ENCODE data around the gene ZNF660. TPM values are rescaled to one million over a fixed set of nuclear protein-coding genes. Genes with fewer than 3 reads are reported as not detected.

ZNF660 gene
- total RNA-seq, 2 experiments from 2014 or later = not detected

DNA sequence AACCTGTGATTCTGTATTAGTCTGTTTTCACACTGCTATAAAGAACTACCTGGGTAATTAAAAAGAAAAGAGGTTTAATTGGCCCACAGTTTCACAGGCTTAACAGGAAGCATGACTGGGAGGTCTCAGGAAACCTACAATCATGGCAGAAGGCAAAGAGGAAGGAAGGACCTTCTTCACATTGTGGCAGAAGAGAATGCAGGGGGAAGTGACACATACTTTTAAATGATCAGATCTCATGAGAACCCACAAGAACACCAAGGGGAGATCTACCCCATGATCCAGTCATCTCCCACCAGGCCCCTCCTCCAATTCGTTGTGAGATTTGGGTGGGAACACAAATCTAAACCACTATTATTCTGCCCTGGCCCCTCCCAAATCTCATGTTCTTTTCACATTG lies 23.7 kb upstream of the ZNF660 start:
- no peak for DNase-seq (ENCODE audit: low spot score)
- TF ChIP-seq, protein P1, sequence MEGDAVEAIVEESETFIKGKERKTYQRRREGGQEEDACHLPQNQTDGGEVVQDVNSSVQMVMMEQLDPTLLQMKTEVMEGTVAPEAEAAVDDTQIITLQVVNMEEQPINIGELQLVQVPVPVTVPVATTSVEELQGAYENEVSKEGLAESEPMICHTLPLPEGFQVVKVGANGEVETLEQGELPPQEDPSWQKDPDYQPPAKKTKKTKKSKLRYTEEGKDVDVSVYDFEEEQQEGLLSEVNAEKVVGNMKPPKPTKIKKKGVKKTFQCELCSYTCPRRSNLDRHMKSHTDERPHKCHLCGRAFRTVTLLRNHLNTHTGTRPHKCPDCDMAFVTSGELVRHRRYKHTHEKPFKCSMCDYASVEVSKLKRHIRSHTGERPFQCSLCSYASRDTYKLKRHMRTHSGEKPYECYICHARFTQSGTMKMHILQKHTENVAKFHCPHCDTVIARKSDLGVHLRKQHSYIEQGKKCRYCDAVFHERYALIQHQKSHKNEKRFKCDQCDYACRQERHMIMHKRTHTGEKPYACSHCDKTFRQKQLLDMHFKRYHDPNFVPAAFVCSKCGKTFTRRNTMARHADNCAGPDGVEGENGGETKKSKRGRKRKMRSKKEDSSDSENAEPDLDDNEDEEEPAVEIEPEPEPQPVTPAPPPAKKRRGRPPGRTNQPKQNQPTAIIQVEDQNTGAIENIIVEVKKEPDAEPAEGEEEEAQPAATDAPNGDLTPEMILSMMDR (conservative IDR thresholded peaks at IDR 0.05; ENCODE audit: low read length) = no peak
- TF ChIP-seq EZH2phosphoT487 (IDR thresholded peaks at IDR 0.05; ENCODE audit: borderline replicate concordance, low read depth, low read length) = no peak
- H2AFZ ChIP-seq (ENCODE audit: low read length) = no peak overlapping the region
- no peaks in the 10 kb centered on the region for H3K4me1 ChIP-seq (ENCODE audit: insufficient read depth, low read length, poor library complexity, severe bottlenecking)
- POLR2A ChIA-PET = interaction anchor here (0.7 kb wide), 1 partner anchor 26 kb away, joined by 3 read pairs; no protein-coding TSS in a partner anchor
- H3K79me2 ChIP-seq (ENCODE audit: insufficient read depth, low read depth, low read length) = no peaks in the 10 kb centered on the region
- no peaks in the 10 kb centered on the region for H3K36me3 ChIP-seq (ENCODE audit: insufficient read depth, low read length)
- H3K27ac ChIP-seq (ENCODE audit: low read depth, low read length, poor library complexity, severe bottlenecking) = no peak overlapping the region
- no TSS peak for BruUV-seq (replicated peaks)
- CTCF ChIA-PET (ENCODE audit: unreplicated experiment) = no interaction called here
- H3K4me3 ChIP-seq (ENCODE audit: low read depth, low read length, poor library complexity, severe bottlenecking) = no peak overlapping the region
- H3K4me2 ChIP-seq (ENCODE audit: low read length) = no peak overlapping the region
- H3K9me2 ChIP-seq (ENCODE audit: insufficient read depth, low read length) = no peaks in the 10 kb centered on the region
- no peaks in the 10 kb centered on the region for H4K20me1 ChIP-seq (ENCODE audit: insufficient read depth, low read length)
- intact Hi-C loops (cut with micrococcal nuclease; ENCODE audit: unreplicated experiment) = no loop called here
- H3K9me3 ChIP-seq (ENCODE audit: low read length) = no peaks in the 10 kb centered on the region

DNA sequence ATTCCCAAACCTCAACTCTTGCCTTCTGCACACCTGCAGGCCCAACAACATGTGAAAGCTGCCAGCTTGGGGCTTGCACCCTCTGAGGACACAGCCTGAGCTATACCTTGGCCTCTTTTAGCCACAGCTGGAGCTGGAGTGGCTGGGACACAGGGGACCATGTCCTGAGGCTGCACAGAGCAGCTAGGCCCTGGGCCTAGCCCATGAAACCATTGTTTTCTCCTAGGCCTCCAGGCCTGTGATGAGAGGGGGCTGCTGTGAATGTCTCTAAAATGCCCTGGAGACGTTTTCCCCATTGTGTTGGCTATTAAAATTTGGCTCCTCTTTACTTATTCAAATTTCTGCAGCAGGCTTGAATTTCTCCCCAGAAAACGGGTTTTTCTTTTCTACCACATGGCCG lies 22.6 kb upstream of the ZNF660 start:
- ChIA-PET POLR2A (no interaction called here), CTCF (ENCODE audit: unreplicated experiment) (no interaction called here)
- no peaks in the 10 kb centered on the region for H3K36me3 ChIP-seq (ENCODE audit: insufficient read depth, low read length)

DNA sequence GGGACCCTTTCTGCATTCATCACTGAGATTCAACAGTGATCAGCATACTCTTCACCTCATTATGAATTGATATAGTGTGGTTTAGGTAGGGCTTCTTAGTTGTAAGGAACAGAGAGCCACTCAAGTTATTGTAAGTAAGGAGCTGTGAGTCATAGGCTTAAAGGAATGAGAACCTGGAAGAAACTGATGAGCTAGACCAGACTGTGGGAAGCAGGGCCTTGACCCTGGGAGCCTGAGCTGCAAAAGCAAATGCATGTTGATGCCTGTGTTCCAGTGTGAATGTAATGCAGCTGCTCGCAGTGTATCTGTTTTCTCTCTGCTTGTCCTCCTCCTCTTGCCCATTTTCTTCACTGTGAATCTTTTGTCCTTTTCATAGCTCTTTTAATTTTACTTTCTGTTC lies 16.2 kb upstream of the ZNF660 start:
- Histone ChIP-seq H3K4me3 (ENCODE audit: low read depth, low read length, poor library complexity, severe bottlenecking) (no peak overlapping the region), H3K4me1 (ENCODE audit: insufficient read depth, low read length, poor library complexity, severe bottlenecking) (no peaks in the 10 kb centered on the region), H3K4me2 (ENCODE audit: low read length) (no peak overlapping the region), H2AFZ (ENCODE audit: low read length) (no peak overlapping the region), H3K79me2 (ENCODE audit: insufficient read depth, low read depth, low read length) (no peaks in the 10 kb centered on the region), H3K9me2 (ENCODE audit: insufficient read depth, low read length) (no peaks in the 10 kb centered on the region), H3K36me3 (ENCODE audit: insufficient read depth, low read length) (no peaks in the 10 kb centered on the region), H4K20me1 (ENCODE audit: insufficient read depth, low read length) (no peaks in the 10 kb centered on the region), H3K27ac (ENCODE audit: low read depth, low read length, poor library complexity, severe bottlenecking) (no peak overlapping the region), H3K9me3 (ENCODE audit: low read length) (0 out of 2 replicates have a peak, but pooled peaks cover 4% of the 10 kb centered on the region)
- no peak for DNase-seq (ENCODE audit: low spot score)
- no TSS peak for BruUV-seq (replicated peaks)
- intact Hi-C loops (cut with micrococcal nuclease; ENCODE audit: unreplicated experiment) = no loop called here
- ChIA-PET CTCF (ENCODE audit: unreplicated experiment) (no interaction called here), POLR2A (no interaction called here)
- TF ChIP-seq, protein P1 (conservative IDR thresholded peaks at IDR 0.05; ENCODE audit: low read length) = no peak
- no peak for TF ChIP-seq EZH2phosphoT487 (IDR thresholded peaks at IDR 0.05; ENCODE audit: borderline replicate concordance, low read depth, low read length)

More for the DNA sequence above, 22.6 kb upstream of the ZNF660 start:
- Histone ChIP-seq H3K79me2 (ENCODE audit: insufficient read depth, low read depth, low read length) (no peaks in the 10 kb centered on the region), H3K4me2 (ENCODE audit: low read length) (no peak overlapping the region), H3K9me2 (ENCODE audit: insufficient read depth, low read length) (no peaks in the 10 kb centered on the region), H3K9me3 (ENCODE audit: low read length) (no peaks in the 10 kb centered on the region), H3K4me1 (ENCODE audit: insufficient read depth, low read length, poor library complexity, severe bottlenecking) (no peaks in the 10 kb centered on the region), H3K4me3 (ENCODE audit: low read depth, low read length, poor library complexity, severe bottlenecking) (no peak overlapping the region), H2AFZ (ENCODE audit: low read length) (no peak overlapping the region), H4K20me1 (ENCODE audit: insufficient read depth, low read length) (no peaks in the 10 kb centered on the region), H3K27ac (ENCODE audit: low read depth, low read length, poor library complexity, severe bottlenecking) (no peak overlapping the region)
- no peak for TF ChIP-seq EZH2phosphoT487 (IDR thresholded peaks at IDR 0.05; ENCODE audit: borderline replicate concordance, low read depth, low read length)
- TF ChIP-seq, protein P1 (conservative IDR thresholded peaks at IDR 0.05; ENCODE audit: low read length) = no peak
- intact Hi-C loops (cut with micrococcal nuclease; ENCODE audit: unreplicated experiment) = no loop called here
- BruUV-seq (replicated peaks) = no TSS peak
- DNase-seq (ENCODE audit: low spot score) = no peak

Measured in OCI-LY7 (cell line).